Calu3 (cell line): ENCODE data around the gene RABGAP1. TPM values are rescaled to one million over a fixed set of nuclear protein-coding genes. Genes with fewer than 3 reads are reported as not detected.
A peak's percentile ranks its signal among the peaks of the same experiment; 100 is the strongest.
"Not testable (repeated sequence)": the region's sequence is repeated elsewhere in the genome, so short reads cannot be mapped to it uniquely, and the experiment has no call there.

Source experiments
- BruUV-seq: library from RNA; stranded (reverse); fragments of 400-500 nt; replicated peaks from 2 replicates; lab custom pipeline; 2021; lab: Mats Ljungman, UMichigan
- CTCF ChIA-PET: fragments of 300-600 bp; sonication (Branson Sonifier 250); formaldehyde crosslinking; loops from one replicate; lab custom pipeline; 2022; ENCODE audit warnings: antibody characterized with exemption; lab: Charles Lee
- DNase-seq: peaks from one replicate; pipeline ENCODE4 v3.0.0; 2022
- H3K27ac Mint-ChIP-seq: one replicate; pipeline ENCODE4 v1.8.0; 2022; ENCODE audit warnings: mixed read lengths; ENCODE audit not compliant: unreplicated experiment
- H3K27me3 Mint-ChIP-seq: one replicate; pipeline ENCODE4 v1.8.0; 2022; ENCODE audit warnings: mixed read lengths; ENCODE audit not compliant: unreplicated experiment
- H3K36me3 Mint-ChIP-seq: one replicate; pipeline ENCODE4 v1.8.0; 2022; ENCODE audit warnings: mild to moderate bottlenecking, moderate library complexity, mixed read lengths; ENCODE audit not compliant: insufficient read depth, unreplicated experiment
- H3K4me1 Mint-ChIP-seq: one replicate; pipeline ENCODE4 v1.8.0; 2022; ENCODE audit warnings: mild to moderate bottlenecking, low read depth, mixed read lengths; ENCODE audit not compliant: unreplicated experiment
- H3K4me3 Mint-ChIP-seq: one replicate; pipeline ENCODE4 v1.8.0; 2022; ENCODE audit warnings: mild to moderate bottlenecking, low read depth, moderate library complexity, mixed read lengths; ENCODE audit not compliant: unreplicated experiment
- H3K9me3 Mint-ChIP-seq: one replicate; pipeline ENCODE4 v1.8.0; 2022; ENCODE audit warnings: low read depth, mixed read lengths; ENCODE audit not compliant: unreplicated experiment
- intact Hi-C: fragments of 100-400 bp; cut with micrococcal nuclease; formaldehyde crosslinking; loops from one replicate; pipeline ENCODE4 v1.10.0; 2022; ENCODE audit not compliant: unreplicated experiment
- total RNA-seq: library from RNA; stranded (reverse); gene quantifications from 2 replicates; pipeline ENCODE4 v1.2.3, GENCODE V29; 2022
- TF ChIP-seq, protein P1 (sequence below): fragments of 200-600 bp; IDR thresholded peaks from one replicate; pipeline ENCODE4 v1.8.0; 2022; ENCODE audit warnings: antibody characterized with exemption; ENCODE audit not compliant: unreplicated experiment

The RABGAP1 gene
- total RNA-seq, 1 experiment from 2014 or later, result 57.9 TPM

DNA sequence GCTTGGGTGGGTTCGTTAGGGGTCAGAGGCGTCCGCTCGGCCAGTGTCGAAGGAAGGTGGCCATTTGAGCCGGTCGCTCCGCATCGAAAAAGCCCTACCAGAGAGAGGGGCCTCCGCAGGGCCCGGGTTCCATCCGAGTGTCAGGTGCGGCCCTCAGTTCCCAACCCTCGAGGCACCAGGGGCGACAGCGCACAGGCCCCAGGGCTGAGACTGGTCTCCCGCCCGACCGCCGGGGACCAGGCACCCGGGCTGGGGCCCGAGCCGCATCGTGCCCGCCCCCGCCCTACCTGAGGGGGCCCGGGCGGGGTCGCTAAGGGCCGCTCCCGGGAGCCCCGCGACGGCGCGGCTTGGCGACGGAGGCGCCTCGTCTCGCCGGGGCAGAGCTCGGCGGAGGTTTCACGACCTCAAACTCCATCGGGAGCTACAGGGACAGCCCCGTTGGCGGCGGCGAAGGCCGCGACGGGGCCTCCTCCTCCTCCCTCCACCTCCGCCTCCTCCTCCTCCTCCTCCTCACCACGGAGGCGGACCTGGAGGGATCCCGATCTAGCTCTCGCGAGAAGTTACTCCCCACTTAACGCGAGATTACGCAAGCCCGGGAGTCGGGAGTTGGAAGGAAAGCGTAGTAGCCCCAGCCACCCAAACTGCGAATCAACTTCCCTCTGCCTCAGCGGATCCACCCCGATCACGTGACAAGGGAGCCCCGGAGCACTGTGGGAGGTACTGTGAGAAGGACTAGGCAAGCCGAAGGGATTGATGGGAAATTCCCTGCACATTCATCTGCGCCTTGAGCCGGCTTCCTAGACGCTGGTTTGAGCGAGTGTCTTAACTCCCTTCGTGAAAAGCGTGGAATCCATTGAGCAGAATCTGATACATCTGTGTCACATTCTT lies 35.8 kb upstream of the RABGAP1 start, which contains the start of gene RC3H2:
Gene RC3H2, minus strand, starts transcription at position 537 of the 888 bp plus-strand sequence. CDS start 7,850 bp downstream, outside the sequence.
- CTCF ChIA-PET, result no interaction called here
- intact Hi-C loops, result no loop called here

DNA sequence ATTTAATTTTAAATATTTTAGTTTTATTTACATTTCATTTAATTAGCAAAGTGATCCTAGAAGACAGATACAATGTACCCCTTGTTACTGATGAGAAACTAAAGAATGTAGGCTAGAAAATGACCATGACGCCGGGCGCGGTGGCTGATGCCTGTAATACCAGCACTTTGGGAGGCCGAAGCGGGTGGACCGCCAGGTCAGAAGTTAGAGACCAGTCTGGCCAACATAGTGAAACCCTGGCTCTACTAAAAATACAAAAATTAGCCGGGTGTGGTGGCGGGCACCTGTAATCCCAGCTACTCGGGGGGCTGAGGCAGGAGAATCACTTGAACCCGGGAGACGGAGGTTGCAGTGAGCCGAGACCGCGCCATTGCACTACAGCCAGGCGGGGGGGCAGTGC lies 34.7 kb upstream of the RABGAP1 start:
- CTCF ChIA-PET, H3K27me3 Mint-ChIP-seq, DNase-seq, H3K4me3 Mint-ChIP-seq, BruUV-seq, H3K4me1 Mint-ChIP-seq, H3K9me3 Mint-ChIP-seq, H3K27ac Mint-ChIP-seq, intact Hi-C loops: not testable (repeated sequence)
- peaks cover 20% of the 10 kb centered on the region for H3K36me3 Mint-ChIP-seq

More for the DNA sequence above, 35.8 kb upstream of the RABGAP1 start, which contains the start of gene RC3H2:
- TF ChIP-seq, protein P1, sequence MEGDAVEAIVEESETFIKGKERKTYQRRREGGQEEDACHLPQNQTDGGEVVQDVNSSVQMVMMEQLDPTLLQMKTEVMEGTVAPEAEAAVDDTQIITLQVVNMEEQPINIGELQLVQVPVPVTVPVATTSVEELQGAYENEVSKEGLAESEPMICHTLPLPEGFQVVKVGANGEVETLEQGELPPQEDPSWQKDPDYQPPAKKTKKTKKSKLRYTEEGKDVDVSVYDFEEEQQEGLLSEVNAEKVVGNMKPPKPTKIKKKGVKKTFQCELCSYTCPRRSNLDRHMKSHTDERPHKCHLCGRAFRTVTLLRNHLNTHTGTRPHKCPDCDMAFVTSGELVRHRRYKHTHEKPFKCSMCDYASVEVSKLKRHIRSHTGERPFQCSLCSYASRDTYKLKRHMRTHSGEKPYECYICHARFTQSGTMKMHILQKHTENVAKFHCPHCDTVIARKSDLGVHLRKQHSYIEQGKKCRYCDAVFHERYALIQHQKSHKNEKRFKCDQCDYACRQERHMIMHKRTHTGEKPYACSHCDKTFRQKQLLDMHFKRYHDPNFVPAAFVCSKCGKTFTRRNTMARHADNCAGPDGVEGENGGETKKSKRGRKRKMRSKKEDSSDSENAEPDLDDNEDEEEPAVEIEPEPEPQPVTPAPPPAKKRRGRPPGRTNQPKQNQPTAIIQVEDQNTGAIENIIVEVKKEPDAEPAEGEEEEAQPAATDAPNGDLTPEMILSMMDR, result no peak
- Mint-ChIP-seq H3K27me3 (no peaks in the 10 kb centered on the region), H3K4me1 (no peaks in the 10 kb centered on the region), H3K27ac (peak within 1 kb of the TSS; percentile 57), H3K9me3 (no peaks in the 10 kb centered on the region), H3K36me3 (peaks cover 20% of the 10 kb centered on the region), H3K4me3 (peak within 1 kb of the TSS; percentile 76)
- BruUV-seq, result no TSS peak
- DNase-seq, result peak; percentile 95

DNA sequence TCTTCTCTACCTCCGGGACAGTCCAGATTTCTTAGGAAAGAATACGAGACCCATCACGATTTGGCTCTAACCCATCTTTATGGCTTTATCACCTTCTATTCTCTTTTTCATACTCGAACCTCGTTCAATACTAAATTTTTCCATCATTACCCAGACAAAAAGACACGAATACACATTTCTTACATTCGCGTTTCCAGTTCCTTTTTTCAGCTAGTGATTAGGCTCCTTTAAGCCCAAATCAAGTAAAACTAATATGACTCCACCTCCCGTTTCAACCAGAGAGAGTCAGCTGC lies 28.2 kb upstream of the RABGAP1 start:
- H3K36me3 Mint-ChIP-seq, result peaks cover 30% of the 10 kb centered on the region
- DNase-seq, result no peak
- peak overlapping the region; percentile 92 for H3K4me3 Mint-ChIP-seq
- peaks cover 16% of the 10 kb centered on the region for H3K4me1 Mint-ChIP-seq
- BruUV-seq, result TSS peak; percentile 58
- intact Hi-C loops, result loop anchor here (5.0 kb wide), 1 partner anchor 80 kb away; no protein-coding TSS in a partner anchor
- peak overlapping the region; percentile 95 for H3K27ac Mint-ChIP-seq
- H3K27me3 Mint-ChIP-seq, result no peaks in the 10 kb centered on the region
- no peaks in the 10 kb centered on the region for H3K9me3 Mint-ChIP-seq
- TF ChIP-seq, protein P1, result no peak
- CTCF ChIA-PET, result interaction anchor here (0.7 kb wide), 2 partner anchors 14 to 817 kb away, joined by 3 read pairs; no protein-coding TSS in a partner anchor

DNA sequence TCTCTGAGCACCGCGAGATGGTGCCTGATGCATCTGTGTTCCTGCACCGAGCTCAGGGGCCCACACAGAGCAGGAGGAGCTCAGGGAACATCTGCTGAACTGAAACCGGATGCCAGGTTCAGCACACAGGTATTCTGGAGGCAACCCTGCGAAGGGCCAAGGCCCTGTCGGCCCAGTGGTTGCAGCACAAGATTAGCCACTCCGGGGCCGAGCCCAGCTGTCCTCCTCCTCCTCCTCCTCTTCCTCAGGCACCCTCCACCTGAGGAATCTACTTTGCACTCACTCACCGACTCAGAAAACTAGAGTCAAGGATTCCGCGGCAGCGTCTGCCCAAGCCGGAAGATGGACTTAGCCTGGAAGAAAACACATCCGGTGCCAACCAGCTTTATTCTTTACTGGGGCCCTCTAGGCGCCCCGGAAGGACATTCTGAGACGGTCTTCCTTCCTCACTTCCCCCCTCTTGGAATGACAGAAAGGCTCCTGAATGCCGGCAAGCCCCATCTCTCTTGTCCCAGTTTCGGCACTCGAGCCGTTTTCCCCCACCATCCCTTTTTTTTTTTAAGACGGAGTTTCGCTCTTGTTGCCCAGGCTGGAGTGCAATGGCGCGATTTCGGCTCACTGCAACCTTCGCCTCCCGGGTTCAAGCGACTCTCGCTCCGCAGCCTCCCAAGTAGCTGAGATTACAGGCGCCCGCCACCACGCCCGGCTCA lies 27.7 kb upstream of the RABGAP1 start, which contains the start of gene ZBTB6:
Gene ZBTB6, minus strand, starts transcription at position 360 of the 710 bp plus-strand sequence. CDS start 1,251 bp downstream, outside the sequence.
- intact Hi-C loops, result loop anchor here (5.0 kb wide), 1 partner anchor 79 kb away; no protein-coding TSS in a partner anchor
- BruUV-seq, result no TSS peak
- Mint-ChIP-seq H3K27me3 (no peaks in the 10 kb centered on the region), H3K4me1 (peaks cover 16% of the 10 kb centered on the region), H3K36me3 (peaks cover 27% of the 10 kb centered on the region), H3K27ac (peak within 1 kb of the TSS; percentile 95), H3K9me3 (no peaks in the 10 kb centered on the region), H3K4me3 (peak within 1 kb of the TSS; percentile 92)
- peak; percentile 49 for DNase-seq
- CTCF ChIA-PET, result interaction anchor here (0.7 kb wide), 2 partner anchors 14 to 817 kb away, joined by 3 read pairs; no protein-coding TSS in a partner anchor
- TF ChIP-seq, protein P1, result no peak
